Ishikawa (cell line): ENCODE measurements around the gene TNFAIP8L3.

Source experiments
- CREB1 ChIP-seq: IDR thresholded peaks from 2 replicates; pipeline ENCODE4 v1.6.1; 2012; ENCODE audit warnings: low read depth
- TF ChIP-seq, protein P1 (sequence below): IDR thresholded peaks from 2 replicates; pipeline ENCODE4 v1.6.1; 2012
- TF ChIP-seq, protein P2 (sequence below): IDR thresholded peaks from 2 replicates; pipeline ENCODE4 v1.6.1; 2012; ENCODE audit warnings: low read depth, mild to moderate bottlenecking

DNA sequence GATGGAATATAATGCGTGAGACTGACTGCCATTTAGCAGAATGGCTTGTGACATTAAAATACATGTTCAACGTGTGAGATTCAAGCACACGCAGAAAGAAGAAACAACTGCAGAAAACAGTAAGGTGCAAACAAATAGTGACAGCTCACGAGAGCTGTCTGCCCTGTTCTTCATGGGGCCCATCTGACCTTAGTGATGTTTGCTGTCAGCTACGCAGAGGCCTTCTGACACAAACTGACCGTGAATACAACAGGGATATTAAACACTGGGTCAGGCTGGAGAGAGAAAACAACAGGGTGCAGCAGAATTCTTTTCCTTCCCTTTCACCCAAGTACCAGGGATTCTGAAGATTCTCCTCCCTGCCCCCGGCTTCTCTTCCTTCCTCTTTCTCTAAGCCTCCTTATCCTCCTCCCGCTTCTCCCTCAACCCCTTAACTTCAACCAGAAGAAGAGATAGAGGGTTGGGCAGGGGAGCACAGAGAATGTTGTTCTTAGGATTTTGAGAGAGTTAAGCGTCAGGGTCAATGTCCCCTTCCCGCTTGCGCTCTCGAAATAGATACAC is 2.1 kb downstream of the TNFAIP8L3 start:
- TF ChIP-seq, protein P1, sequence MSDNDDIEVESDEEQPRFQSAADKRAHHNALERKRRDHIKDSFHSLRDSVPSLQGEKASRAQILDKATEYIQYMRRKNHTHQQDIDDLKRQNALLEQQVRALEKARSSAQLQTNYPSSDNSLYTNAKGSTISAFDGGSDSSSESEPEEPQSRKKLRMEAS: no peak
- TF ChIP-seq, protein P2, sequence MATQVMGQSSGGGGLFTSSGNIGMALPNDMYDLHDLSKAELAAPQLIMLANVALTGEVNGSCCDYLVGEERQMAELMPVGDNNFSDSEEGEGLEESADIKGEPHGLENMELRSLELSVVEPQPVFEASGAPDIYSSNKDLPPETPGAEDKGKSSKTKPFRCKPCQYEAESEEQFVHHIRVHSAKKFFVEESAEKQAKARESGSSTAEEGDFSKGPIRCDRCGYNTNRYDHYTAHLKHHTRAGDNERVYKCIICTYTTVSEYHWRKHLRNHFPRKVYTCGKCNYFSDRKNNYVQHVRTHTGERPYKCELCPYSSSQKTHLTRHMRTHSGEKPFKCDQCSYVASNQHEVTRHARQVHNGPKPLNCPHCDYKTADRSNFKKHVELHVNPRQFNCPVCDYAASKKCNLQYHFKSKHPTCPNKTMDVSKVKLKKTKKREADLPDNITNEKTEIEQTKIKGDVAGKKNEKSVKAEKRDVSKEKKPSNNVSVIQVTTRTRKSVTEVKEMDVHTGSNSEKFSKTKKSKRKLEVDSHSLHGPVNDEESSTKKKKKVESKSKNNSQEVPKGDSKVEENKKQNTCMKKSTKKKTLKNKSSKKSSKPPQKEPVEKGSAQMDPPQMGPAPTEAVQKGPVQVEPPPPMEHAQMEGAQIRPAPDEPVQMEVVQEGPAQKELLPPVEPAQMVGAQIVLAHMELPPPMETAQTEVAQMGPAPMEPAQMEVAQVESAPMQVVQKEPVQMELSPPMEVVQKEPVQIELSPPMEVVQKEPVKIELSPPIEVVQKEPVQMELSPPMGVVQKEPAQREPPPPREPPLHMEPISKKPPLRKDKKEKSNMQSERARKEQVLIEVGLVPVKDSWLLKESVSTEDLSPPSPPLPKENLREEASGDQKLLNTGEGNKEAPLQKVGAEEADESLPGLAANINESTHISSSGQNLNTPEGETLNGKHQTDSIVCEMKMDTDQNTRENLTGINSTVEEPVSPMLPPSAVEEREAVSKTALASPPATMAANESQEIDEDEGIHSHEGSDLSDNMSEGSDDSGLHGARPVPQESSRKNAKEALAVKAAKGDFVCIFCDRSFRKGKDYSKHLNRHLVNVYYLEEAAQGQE: no peak
- TF ChIP-seq CREB1: no peak
